Neural cell (in vitro differentiated cells): ENCODE measurements around the gene NOC2L. TPM values are rescaled to one million over a fixed set of nuclear protein-coding genes. Genes with fewer than 3 reads are reported as not detected.

ENCODE experiments used
- H2AFZ ChIP-seq: fragments of 200-600, 300-800 bp; sonication (generic), shearing (Covaris generic); 2 replicates; pipeline ENCODE4 v1.6.0; 2014; ENCODE audit warnings: low read depth, mild to moderate bottlenecking, antibody characterized with exemption, low read length, moderate library complexity
- H3F3A ChIP-seq: fragments of 200-600 bp; shearing (Covaris generic); 2 replicates; pipeline ENCODE4 v1.6.1; 2016; ENCODE audit warnings: mild to moderate bottlenecking, moderate library complexity, mixed read lengths, antibody characterized with exemption, low read length; ENCODE audit not compliant: insufficient read depth, poor library complexity, severe bottlenecking
- H3K27ac ChIP-seq: fragments of 200-600, 300-800 bp; sonication (generic), shearing (Covaris generic); 2 replicates; pipeline ENCODE4 v1.5.1; 2014; ENCODE audit warnings: mild to moderate bottlenecking, low read length, moderate library complexity
- H3K27me3 ChIP-seq: fragments of 300-800, 200-600 bp; sonication (generic), shearing (Covaris generic); 2 replicates; pipeline ENCODE4 v1.6.0; 2014; ENCODE audit warnings: mild to moderate bottlenecking, low read depth, low read length, moderate library complexity; ENCODE audit not compliant: insufficient read depth
- H3K36me3 ChIP-seq: fragments of 300-800, 200-600 bp; sonication (generic), shearing (Covaris generic); 2 replicates; pipeline ENCODE4 v1.5.1; 2014; ENCODE audit warnings: mild to moderate bottlenecking, antibody characterized with exemption, low read length, moderate library complexity; ENCODE audit not compliant: insufficient read depth
- H3K4me2 ChIP-seq: fragments of 300-800, 200-600 bp; sonication (generic), shearing (Covaris generic); 2 replicates; pipeline ENCODE4 v1.6.0; 2014; ENCODE audit warnings: mild to moderate bottlenecking, low read length
- H3K4me3 ChIP-seq: fragments of 300-800, 200-600 bp; sonication (generic), shearing (Covaris generic); 2 replicates; pipeline ENCODE4 v1.5.1; 2014; ENCODE audit warnings: mild to moderate bottlenecking, low read length, moderate library complexity
- H3K79me2 ChIP-seq: fragments of 200-600 bp; shearing (Covaris generic); replicated peaks from 2 replicates; pipeline ENCODE4 v1.6.0; 2014; ENCODE audit warnings: mild to moderate bottlenecking, low read length, moderate library complexity; ENCODE audit not compliant: insufficient read depth
- H3K9ac ChIP-seq: fragments of 300-800, 200-600 bp; sonication (generic), shearing (Covaris generic); 2 replicates; pipeline ENCODE4 v1.6.1; 2016; ENCODE audit warnings: mild to moderate bottlenecking, low read length, mixed read lengths
- H3K9me2 ChIP-seq: fragments of 200-600 bp; shearing (Covaris generic); 2 replicates; pipeline ENCODE4 v1.6.1; 2016; ENCODE audit warnings: mild to moderate bottlenecking, low read length, mixed read lengths; ENCODE audit not compliant: insufficient read depth
- H3K9me3 ChIP-seq: fragments of 200-600, 300-800 bp; sonication (generic), shearing (Covaris generic); 2 replicates; pipeline ENCODE4 v1.6.1; 2016; ENCODE audit warnings: mild to moderate bottlenecking, mixed run types, low read length, moderate library complexity, mixed read lengths
- H4K20me1 ChIP-seq: fragments of 200-600 bp; shearing (Covaris generic); 2 replicates; pipeline ENCODE4 v1.6.1; 2016; ENCODE audit warnings: mild to moderate bottlenecking, mixed run types; ENCODE audit not compliant: insufficient read depth
- CTCF ChIP-seq: fragments of 450-650 bp; IDR thresholded peaks from 2 replicates; pipeline ENCODE4 v1.5.1; 2014; ENCODE audit warnings: antibody characterized with exemption, mild to moderate bottlenecking, moderate library complexity; ENCODE audit not compliant: poor library complexity, severe bottlenecking
- EP300 ChIP-seq: fragments of 450-650 bp; conservative IDR thresholded peaks from 2 replicates; pipeline ENCODE4 v1.6.1; 2014; ENCODE audit warnings: antibody characterized with exemption, mild to moderate bottlenecking, moderate library complexity; ENCODE audit not compliant: poor library complexity, severe bottlenecking
- EZH2 ChIP-seq: fragments of 200-600, 300-800 bp; shearing (Covaris generic), sonication (generic); IDR thresholded peaks from 2 replicates; pipeline ENCODE4 v1.6.1; 2014; ENCODE audit warnings: antibody characterized with exemption, low read length, borderline replicate concordance, mild to moderate bottlenecking; ENCODE audit not compliant: insufficient read depth, poor library complexity, severe bottlenecking
- POLR2AphosphoS5 ChIP-seq: IDR thresholded peaks from 2 replicates; pipeline ENCODE4 v1.6.1; 2012
- REST ChIP-seq: IDR thresholded peaks from 2 replicates; pipeline ENCODE4 v1.6.1; 2012; ENCODE audit warnings: borderline replicate concordance
- SMC3 ChIP-seq: fragments of 450-650 bp; conservative IDR thresholded peaks from 2 replicates; pipeline ENCODE4 v1.6.1; 2014; ENCODE audit warnings: antibody characterized with exemption, mild to moderate bottlenecking, moderate library complexity; ENCODE audit not compliant: poor library complexity
- TAF1 ChIP-seq: IDR thresholded peaks from 2 replicates; pipeline ENCODE4 v1.6.1; 2012; ENCODE audit warnings: low read depth
- polyA plus RNA-seq: library from polyadenylated mRNA; depleted of rRNA; stranded (reverse); fragments of >200 nt; gene quantifications from 2 replicates; pipeline ENCODE4 v1.2.3, GENCODE V29; 2014

Gene NOC2L
- polyA plus RNA-seq, 1 donor from 2014 or later, result 77.2 TPM

GRCh38 chr1:951364-951763, 7.7 kb downstream of the NOC2L start (continued):
- no peak for TF ChIP-seq EZH2
- no peak for TF ChIP-seq EP300
- TF ChIP-seq TAF1, result no peak

GRCh38 chr1:950881-951280, 8.2 kb downstream of the NOC2L start:
- peaks cover 4% of the 10 kb centered on the region for H3K36me3 ChIP-seq

More at GRCh38 chr1:950881-951280, 8.2 kb downstream of the NOC2L start:
- Histone ChIP-seq H3K9me3 (no peaks in the 10 kb centered on the region), H3K4me2 (no peak overlapping the region), H3K9ac (no peak overlapping the region), H3K27ac (no peak overlapping the region), H3K9me2 (no peaks in the 10 kb centered on the region), H3K27me3 (no peaks in the 10 kb centered on the region), H2AFZ (no peak overlapping the region), H3K79me2 (no peaks in the 10 kb centered on the region), H4K20me1 (no peaks in the 10 kb centered on the region), H3K4me3 (no peak overlapping the region), H3F3A (no peaks in the 10 kb centered on the region)
- TF ChIP-seq EZH2, result no peak
- no peak for TF ChIP-seq REST
- no peak for TF ChIP-seq SMC3
- no peak for TF ChIP-seq TAF1
- no peak for TF ChIP-seq CTCF
- TF ChIP-seq POLR2AphosphoS5, result no peak
